ENCODE measurements around the gene TRIM44.

The TRIM44 gene

DNA sequence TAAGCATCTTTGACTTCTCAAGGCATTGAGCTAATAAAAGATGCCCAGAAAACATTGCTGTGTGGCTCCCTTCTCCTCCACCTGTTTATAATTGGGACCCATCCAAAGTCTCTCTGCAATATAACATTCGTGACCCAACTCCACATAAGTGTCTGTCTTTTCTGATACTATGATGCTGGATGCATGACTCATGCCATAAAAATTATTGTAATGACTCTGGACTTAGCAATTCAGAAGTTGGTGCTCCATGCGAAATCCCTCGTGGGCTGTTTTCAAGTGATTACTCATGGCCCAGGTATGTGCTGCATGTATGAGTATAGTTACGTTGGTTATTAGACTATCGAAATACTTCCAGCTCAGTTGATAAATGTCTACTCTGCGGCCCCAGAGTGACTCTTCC, 32.7 kb upstream of the TRIM44 start:
- no peaks in the 10 kb centered on the region for H4K20me1 ChIP-seq (ENCODE audit: insufficient read depth, low read length)
- TF ChIP-seq CTCF (IDR thresholded peaks at IDR 0.05; ENCODE audit: low read length) (no peak), EZH2 (IDR thresholded peaks at IDR 0.05; ENCODE audit: borderline replicate concordance, low read length) (no peak)
- H3K36me3 ChIP-seq (ENCODE audit: insufficient read depth, low read length) = no peaks in the 10 kb centered on the region
- no peak overlapping the region for H3K27ac ChIP-seq (ENCODE audit: low read depth, low read length, poor library complexity, severe bottlenecking)
- H3K4me1 ChIP-seq (ENCODE audit: insufficient read depth, low read length, severe bottlenecking) = no peaks in the 10 kb centered on the region
- H3K9me2 ChIP-seq (ENCODE audit: low read depth, low read length) = no peaks in the 10 kb centered on the region
- H3K9me3 ChIP-seq (ENCODE audit: low read length) = no peaks in the 10 kb centered on the region
- H3K27me3 ChIP-seq (ENCODE audit: insufficient read depth, low read length) = no peaks in the 10 kb centered on the region
- H3K79me2 ChIP-seq (ENCODE audit: insufficient read depth, low read length) = no peaks in the 10 kb centered on the region
- no peak overlapping the region for H3K9ac ChIP-seq (ENCODE audit: low read length)
- no peaks in the 10 kb centered on the region for H3F3A ChIP-seq (ENCODE audit: insufficient read depth, low read length)
- H2AFZ ChIP-seq (ENCODE audit: low read length) = no peak overlapping the region
- H3K4me2 ChIP-seq (ENCODE audit: low read length) = no peak overlapping the region
- H3K4me3 ChIP-seq (ENCODE audit: low read depth, low read length, poor library complexity, severe bottlenecking) = no peak overlapping the region

- Histone ChIP-seq H3K27me3 (ENCODE audit: insufficient read depth, low read length) (no peaks in the 10 kb centered on the region), H3K36me3 (ENCODE audit: insufficient read depth, low read length) (no peaks in the 10 kb centered on the region), H3K9me2 (ENCODE audit: low read depth, low read length) (no peaks in the 10 kb centered on the region), H4K20me1 (ENCODE audit: insufficient read depth, low read length) (no peaks in the 10 kb centered on the region), H3K4me1 (ENCODE audit: insufficient read depth, low read length, severe bottlenecking) (no peaks in the 10 kb centered on the region), H3K4me2 (ENCODE audit: low read length) (no peak overlapping the region), H3K27ac (ENCODE audit: low read depth, low read length, poor library complexity, severe bottlenecking) (no peak overlapping the region), H3K9ac (ENCODE audit: low read length) (no peak overlapping the region), H2AFZ (ENCODE audit: low read length) (no peak overlapping the region), H3K79me2 (ENCODE audit: insufficient read depth, low read length) (no peaks in the 10 kb centered on the region), H3K4me3 (ENCODE audit: low read depth, low read length, poor library complexity, severe bottlenecking) (no peak overlapping the region), H3K9me3 (ENCODE audit: low read length) (no peaks in the 10 kb centered on the region), H3F3A (ENCODE audit: insufficient read depth, low read length) (no peaks in the 10 kb centered on the region)
- no peak for TF ChIP-seq CTCF (IDR thresholded peaks at IDR 0.05; ENCODE audit: low read length)
- no peak for TF ChIP-seq EZH2 (IDR thresholded peaks at IDR 0.05; ENCODE audit: borderline replicate concordance, low read length)
These were observed 30.7 kb upstream of the TRIM44 start for GRCh38 chr11:35631891-35632290.

- Histone ChIP-seq H3K27me3 (ENCODE audit: insufficient read depth, low read length) (no peaks in the 10 kb centered on the region), H3K9me2 (ENCODE audit: low read depth, low read length) (no peaks in the 10 kb centered on the region), H2AFZ (ENCODE audit: low read length) (no peak overlapping the region), H3K4me3 (ENCODE audit: low read depth, low read length, poor library complexity, severe bottlenecking) (no peak overlapping the region), H3K4me2 (ENCODE audit: low read length) (no peak overlapping the region), H3K36me3 (ENCODE audit: insufficient read depth, low read length) (no peaks in the 10 kb centered on the region), H3K9me3 (ENCODE audit: low read length) (no peaks in the 10 kb centered on the region), H4K20me1 (ENCODE audit: insufficient read depth, low read length) (no peaks in the 10 kb centered on the region), H3K9ac (ENCODE audit: low read length) (no peak overlapping the region), H3K4me1 (ENCODE audit: insufficient read depth, low read length, severe bottlenecking) (no peaks in the 10 kb centered on the region), H3F3A (ENCODE audit: insufficient read depth, low read length) (no peaks in the 10 kb centered on the region), H3K27ac (ENCODE audit: low read depth, low read length, poor library complexity, severe bottlenecking) (no peak overlapping the region), H3K79me2 (ENCODE audit: insufficient read depth, low read length) (no peaks in the 10 kb centered on the region)
- no peak for TF ChIP-seq EZH2 (IDR thresholded peaks at IDR 0.05; ENCODE audit: borderline replicate concordance, low read length)
- TF ChIP-seq CTCF (IDR thresholded peaks at IDR 0.05; ENCODE audit: low read length) = no peak
These were observed 30.3 kb upstream of the TRIM44 start for GRCh38 chr11:35632301-35632700.

All from OCI-LY1 (cell line).